Chondrocyte (in vitro differentiated cells): Measurements from ENCODE around the gene MYLK. TPM values are rescaled to one million over a fixed set of nuclear protein-coding genes. Genes with fewer than 3 reads are reported as not detected.

Experiments used
- DNase-seq: peaks from one replicate; pipeline ENCODE4 v3.0.0; 2021; ENCODE audit warnings: mixed read lengths, low spot score
- H3K27ac Mint-ChIP-seq: one replicate; pipeline ENCODE4 v1.8.0; 2021; ENCODE audit warnings: mild to moderate bottlenecking, moderate library complexity, mixed read lengths; ENCODE audit not compliant: unreplicated experiment
- H3K27me3 Mint-ChIP-seq: 2 replicates; pipeline ENCODE4 v1.8.0; 2021; ENCODE audit warnings: low read depth, mixed read lengths
- H3K36me3 Mint-ChIP-seq: 2 replicates; pipeline ENCODE4 v1.8.0; 2021; ENCODE audit warnings: low read depth, mixed read lengths
- H3K4me1 Mint-ChIP-seq: 2 replicates; pipeline ENCODE4 v1.8.0; 2021; ENCODE audit warnings: low read depth, mild to moderate bottlenecking, mixed read lengths
- H3K4me3 Mint-ChIP-seq: one replicate; pipeline ENCODE4 v1.8.0; 2021; ENCODE audit warnings: mild to moderate bottlenecking, moderate library complexity, mixed read lengths; ENCODE audit not compliant: unreplicated experiment
- H3K9me3 Mint-ChIP-seq: 2 replicates; pipeline ENCODE4 v1.8.0; 2021; ENCODE audit warnings: low read depth, mixed read lengths
- total RNA-seq: library from RNA; stranded (reverse); gene quantifications from 3 replicates; pipeline ENCODE4 v1.2.1, GENCODE V29; 2021
- TF ChIP-seq, protein P1 (sequence below): fragments of 200-600 bp; sonication (generic); IDR thresholded peaks from 2 replicates; pipeline ENCODE4 v1.5.0; 2021; ENCODE audit warnings: antibody characterized with exemption, mild to moderate bottlenecking, moderate library complexity

MYLK gene
- total RNA-seq, 1 donor from 2014 or later: 405 TPM

DNA sequence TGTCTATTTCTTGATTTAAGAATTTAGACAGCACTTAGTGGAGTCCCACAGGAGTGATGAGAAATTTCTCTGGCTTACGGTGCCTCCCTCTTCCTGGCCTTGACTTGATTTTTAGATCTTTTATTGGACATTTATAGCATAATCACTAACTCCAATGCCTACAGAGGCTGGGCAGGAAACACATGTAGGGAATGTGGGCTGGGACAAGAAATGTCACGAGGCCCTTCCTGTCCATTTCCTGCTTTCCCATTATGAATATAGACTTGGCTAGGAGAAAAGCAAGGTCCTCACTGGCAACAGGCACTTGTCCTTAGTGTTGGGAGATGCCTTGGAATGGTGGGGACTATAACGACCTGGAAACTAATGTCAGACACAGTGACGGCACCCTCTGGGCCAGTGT is 100.3 kb downstream of the MYLK start:
- no peak overlapping the region for H3K4me3 Mint-ChIP-seq
- no peaks in the 10 kb centered on the region for H3K27me3 Mint-ChIP-seq
- TF ChIP-seq, protein P1, sequence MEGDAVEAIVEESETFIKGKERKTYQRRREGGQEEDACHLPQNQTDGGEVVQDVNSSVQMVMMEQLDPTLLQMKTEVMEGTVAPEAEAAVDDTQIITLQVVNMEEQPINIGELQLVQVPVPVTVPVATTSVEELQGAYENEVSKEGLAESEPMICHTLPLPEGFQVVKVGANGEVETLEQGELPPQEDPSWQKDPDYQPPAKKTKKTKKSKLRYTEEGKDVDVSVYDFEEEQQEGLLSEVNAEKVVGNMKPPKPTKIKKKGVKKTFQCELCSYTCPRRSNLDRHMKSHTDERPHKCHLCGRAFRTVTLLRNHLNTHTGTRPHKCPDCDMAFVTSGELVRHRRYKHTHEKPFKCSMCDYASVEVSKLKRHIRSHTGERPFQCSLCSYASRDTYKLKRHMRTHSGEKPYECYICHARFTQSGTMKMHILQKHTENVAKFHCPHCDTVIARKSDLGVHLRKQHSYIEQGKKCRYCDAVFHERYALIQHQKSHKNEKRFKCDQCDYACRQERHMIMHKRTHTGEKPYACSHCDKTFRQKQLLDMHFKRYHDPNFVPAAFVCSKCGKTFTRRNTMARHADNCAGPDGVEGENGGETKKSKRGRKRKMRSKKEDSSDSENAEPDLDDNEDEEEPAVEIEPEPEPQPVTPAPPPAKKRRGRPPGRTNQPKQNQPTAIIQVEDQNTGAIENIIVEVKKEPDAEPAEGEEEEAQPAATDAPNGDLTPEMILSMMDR: no peak
- H3K9me3 Mint-ChIP-seq: no peaks in the 10 kb centered on the region
- H3K4me1 Mint-ChIP-seq: peaks cover 23% of the 10 kb centered on the region
- no peak for DNase-seq
- no peak overlapping the region for H3K27ac Mint-ChIP-seq
- H3K36me3 Mint-ChIP-seq: peaks cover 2% of the 10 kb centered on the region

DNA sequence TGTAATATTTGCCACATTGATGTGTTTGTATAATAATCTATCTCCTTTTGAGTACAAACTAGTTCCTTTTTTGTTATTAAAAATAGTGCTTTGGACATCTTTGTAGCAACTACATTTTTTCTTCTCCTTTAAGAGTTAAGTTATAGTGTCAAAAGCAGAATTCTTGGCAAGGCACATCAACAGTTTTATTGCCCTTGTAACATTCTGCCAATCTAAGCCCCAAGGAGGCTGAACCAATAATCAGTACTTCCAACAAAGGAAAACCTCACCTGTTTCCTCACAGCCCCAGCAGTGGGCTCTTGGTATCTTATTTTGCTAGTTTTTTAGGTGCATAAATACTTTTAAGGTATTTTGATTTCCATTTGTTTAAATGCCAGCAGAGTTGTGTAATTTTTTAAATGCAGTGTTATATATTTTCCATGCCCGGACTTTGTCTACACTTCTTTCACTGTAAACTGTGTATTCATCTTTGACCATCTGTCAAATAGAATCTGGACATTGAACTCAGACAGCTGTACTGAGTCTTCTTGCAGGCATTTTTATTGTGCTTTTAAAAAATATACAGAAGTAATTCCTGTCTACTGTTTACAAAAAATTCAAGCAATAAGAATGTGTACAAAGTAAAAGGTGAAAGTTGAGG is 101.0 kb downstream of the MYLK start:
- peaks cover 19% of the 10 kb centered on the region for H3K4me1 Mint-ChIP-seq
- no peaks in the 10 kb centered on the region for H3K9me3 Mint-ChIP-seq
- H3K4me3 Mint-ChIP-seq: no peak overlapping the region
- no peaks in the 10 kb centered on the region for H3K27me3 Mint-ChIP-seq
- DNase-seq: no peak
- peaks cover 2% of the 10 kb centered on the region for H3K36me3 Mint-ChIP-seq
- TF ChIP-seq, protein P1: no peak
- H3K27ac Mint-ChIP-seq: no peak overlapping the region

DNA sequence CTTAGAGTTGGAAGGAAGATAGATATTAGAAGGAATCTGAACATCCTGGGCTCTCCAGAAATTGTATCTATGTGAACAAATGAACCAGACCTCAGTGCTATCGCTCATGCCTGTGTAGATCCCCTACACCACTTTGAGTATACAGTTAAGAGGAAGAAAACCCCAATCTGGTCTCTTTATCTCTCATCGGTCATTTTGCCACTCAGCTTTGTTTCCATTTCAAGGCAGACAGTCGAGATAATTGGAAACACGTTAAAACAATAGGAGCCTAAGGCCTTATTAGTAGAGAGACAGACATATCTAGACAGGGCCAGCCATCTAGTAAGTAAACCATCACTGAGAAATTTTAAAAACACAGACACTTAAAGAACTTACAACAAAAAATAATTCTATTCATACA is 101.6 kb downstream of the MYLK start:
- no peaks in the 10 kb centered on the region for H3K27me3 Mint-ChIP-seq
- DNase-seq: no peak
- H3K9me3 Mint-ChIP-seq: no peaks in the 10 kb centered on the region
- TF ChIP-seq, protein P1: no peak
- peaks cover 19% of the 10 kb centered on the region for H3K4me1 Mint-ChIP-seq
- peaks cover 2% of the 10 kb centered on the region for H3K36me3 Mint-ChIP-seq
- no peak overlapping the region for H3K4me3 Mint-ChIP-seq
- no peak overlapping the region for H3K27ac Mint-ChIP-seq

DNA sequence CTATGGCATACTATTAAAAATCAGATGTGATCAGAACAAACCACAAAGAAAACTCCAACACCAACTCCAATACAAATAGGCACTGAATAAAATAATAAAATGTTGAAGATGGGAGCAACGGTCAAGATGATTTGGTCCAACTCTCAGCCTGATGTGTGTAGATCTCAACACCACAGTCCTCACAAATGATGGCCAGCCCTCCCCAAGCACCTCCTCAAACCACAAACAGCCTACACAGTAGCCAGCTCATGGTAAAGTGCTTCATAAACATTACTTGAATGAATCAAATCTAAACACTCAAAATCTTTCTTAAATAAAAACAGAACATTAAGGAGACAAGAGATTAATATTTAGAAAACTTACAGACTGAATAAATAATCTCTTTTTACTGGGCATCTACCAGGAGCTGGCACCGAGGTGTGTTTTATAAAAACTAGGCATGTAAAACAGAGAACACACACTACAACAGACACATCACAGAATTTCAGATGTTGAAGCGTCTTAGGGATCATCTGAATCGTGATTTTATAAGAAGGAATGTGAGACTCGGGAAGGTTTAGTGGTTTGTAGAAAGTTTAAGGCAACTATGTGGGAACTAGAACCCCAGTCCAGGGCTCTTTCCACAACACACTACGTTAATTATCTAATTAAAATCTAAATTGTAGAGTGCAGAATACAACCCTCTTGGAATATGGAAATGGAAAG is 102.4 kb downstream of the MYLK start:
- Mint-ChIP-seq H3K4me3 (no peak overlapping the region), H3K9me3 (no peaks in the 10 kb centered on the region), H3K36me3 (peaks cover 2% of the 10 kb centered on the region), H3K4me1 (peaks cover 19% of the 10 kb centered on the region), H3K27me3 (no peaks in the 10 kb centered on the region), H3K27ac (peak overlapping the region; percentile 13)
- DNase-seq: no peak
- TF ChIP-seq, protein P1: no peak

DNA sequence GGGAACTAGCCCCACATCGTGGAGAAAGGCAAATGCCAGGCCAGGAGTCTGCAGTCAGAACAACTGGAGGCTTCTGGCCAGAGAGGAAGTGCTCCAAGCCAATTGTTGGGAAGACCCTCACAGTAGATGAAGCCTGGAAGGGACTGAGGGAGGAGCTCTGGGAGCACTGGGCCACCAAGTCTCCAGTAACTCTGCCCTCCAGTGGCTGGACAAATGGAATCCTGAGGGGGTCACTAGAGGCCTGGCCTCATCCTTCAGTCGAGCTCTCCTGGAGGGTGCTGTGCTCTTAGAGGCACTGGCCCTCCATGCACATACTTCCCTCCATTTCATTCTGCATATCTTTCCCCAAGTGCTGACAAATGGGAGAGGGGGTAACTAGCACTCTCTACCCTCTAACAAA is 103.0 kb downstream of the MYLK start:
- Mint-ChIP-seq H3K27me3 (no peaks in the 10 kb centered on the region), H3K27ac (peak overlapping the region; percentile 72), H3K36me3 (peaks cover 2% of the 10 kb centered on the region), H3K4me3 (no peak overlapping the region), H3K9me3 (no peaks in the 10 kb centered on the region), H3K4me1 (peaks cover 19% of the 10 kb centered on the region)
- TF ChIP-seq, protein P1: no peak
- DNase-seq: no peak
